Osteocyte (in vitro differentiated cells): ENCODE results near the gene TTC21A. TPM values are rescaled to one million over a fixed set of nuclear protein-coding genes. Genes with fewer than 3 reads are reported as not detected.
A peak's percentile ranks its signal among the peaks of the same experiment; 100 is the strongest.

Source experiments
- DNase-seq: peaks from one replicate; pipeline ENCODE4 v3.0.0; 2021; ENCODE audit warnings: mixed read lengths; ENCODE audit not compliant: unreplicated experiment; ENCODE audit errors: extremely low spot score
- H3K27ac Mint-ChIP-seq: one replicate; pipeline ENCODE4 v1.8.0; 2021; ENCODE audit warnings: mild to moderate bottlenecking, mixed read lengths; ENCODE audit not compliant: unreplicated experiment
- H3K27me3 Mint-ChIP-seq: one replicate; pipeline ENCODE4 v1.8.0; 2021; ENCODE audit warnings: mixed read lengths; ENCODE audit not compliant: unreplicated experiment
- H3K36me3 Mint-ChIP-seq: one replicate; pipeline ENCODE4 v1.8.0; 2021; ENCODE audit warnings: mixed read lengths; ENCODE audit not compliant: unreplicated experiment
- H3K4me1 Mint-ChIP-seq: one replicate; pipeline ENCODE4 v1.8.0; 2021; ENCODE audit warnings: mixed read lengths; ENCODE audit not compliant: unreplicated experiment
- H3K4me3 Mint-ChIP-seq: one replicate; pipeline ENCODE4 v1.8.0; 2021; ENCODE audit warnings: mild to moderate bottlenecking, moderate library complexity, mixed read lengths; ENCODE audit not compliant: unreplicated experiment
- H3K9me3 Mint-ChIP-seq: one replicate; pipeline ENCODE4 v1.8.0; 2021; ENCODE audit warnings: mixed read lengths; ENCODE audit not compliant: unreplicated experiment
- total RNA-seq: library from RNA; stranded (reverse); gene quantifications from 2 replicates; pipeline ENCODE4 v1.2.1, GENCODE V29; 2021
- TF ChIP-seq, protein P1 (sequence below): fragments of 200-600 bp; sonication (generic); IDR thresholded peaks from 2 replicates; pipeline ENCODE4 v1.5.0; 2021; ENCODE audit warnings: antibody characterized with exemption, mild to moderate bottlenecking, moderate library complexity

TTC21A gene
- total RNA-seq, 1 donor from 2014 or later, result 10.3 TPM

- Mint-ChIP-seq H3K27me3 (no peaks in the 10 kb centered on the region), H3K4me3 (no peak overlapping the region), H3K36me3 (peaks cover 16% of the 10 kb centered on the region), H3K27ac (no peak overlapping the region), H3K9me3 (no peaks in the 10 kb centered on the region), H3K4me1 (peaks cover 23% of the 10 kb centered on the region)
- DNase-seq, result no peak
- TF ChIP-seq, protein P1, sequence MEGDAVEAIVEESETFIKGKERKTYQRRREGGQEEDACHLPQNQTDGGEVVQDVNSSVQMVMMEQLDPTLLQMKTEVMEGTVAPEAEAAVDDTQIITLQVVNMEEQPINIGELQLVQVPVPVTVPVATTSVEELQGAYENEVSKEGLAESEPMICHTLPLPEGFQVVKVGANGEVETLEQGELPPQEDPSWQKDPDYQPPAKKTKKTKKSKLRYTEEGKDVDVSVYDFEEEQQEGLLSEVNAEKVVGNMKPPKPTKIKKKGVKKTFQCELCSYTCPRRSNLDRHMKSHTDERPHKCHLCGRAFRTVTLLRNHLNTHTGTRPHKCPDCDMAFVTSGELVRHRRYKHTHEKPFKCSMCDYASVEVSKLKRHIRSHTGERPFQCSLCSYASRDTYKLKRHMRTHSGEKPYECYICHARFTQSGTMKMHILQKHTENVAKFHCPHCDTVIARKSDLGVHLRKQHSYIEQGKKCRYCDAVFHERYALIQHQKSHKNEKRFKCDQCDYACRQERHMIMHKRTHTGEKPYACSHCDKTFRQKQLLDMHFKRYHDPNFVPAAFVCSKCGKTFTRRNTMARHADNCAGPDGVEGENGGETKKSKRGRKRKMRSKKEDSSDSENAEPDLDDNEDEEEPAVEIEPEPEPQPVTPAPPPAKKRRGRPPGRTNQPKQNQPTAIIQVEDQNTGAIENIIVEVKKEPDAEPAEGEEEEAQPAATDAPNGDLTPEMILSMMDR, result no peak
These were observed 32.0 kb downstream of the TTC21A start for GRCh38 chr3:39139442-39139841.

DNA sequence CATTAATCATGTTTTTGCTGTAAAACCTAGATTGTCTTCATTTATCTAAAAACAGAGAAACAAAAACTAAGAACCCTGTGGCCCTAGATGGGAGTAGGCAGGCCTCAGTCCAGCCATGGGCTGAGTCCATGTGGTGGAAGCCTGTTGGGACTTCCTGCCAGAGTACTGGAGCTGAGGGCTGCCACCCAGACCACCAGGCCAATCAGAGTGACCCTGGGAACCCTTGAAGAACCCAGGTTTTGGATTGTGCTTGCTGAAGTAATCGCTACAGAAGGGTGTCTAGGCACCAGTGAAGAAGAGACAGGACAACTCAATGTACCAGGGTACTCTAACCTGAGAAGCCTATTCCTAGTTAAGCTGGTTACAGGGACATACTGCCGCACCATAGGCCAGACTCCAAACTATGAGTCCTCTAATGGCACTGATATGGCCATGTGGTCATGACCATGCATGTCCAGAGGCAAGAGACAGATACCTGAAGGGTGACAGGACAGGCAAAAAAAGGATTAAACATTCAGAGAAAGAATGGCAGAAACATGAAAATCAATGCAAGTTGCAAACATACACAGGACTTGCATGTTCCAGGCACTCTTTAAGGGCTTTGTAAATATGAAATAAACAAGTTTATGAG is 33.0 kb downstream of the TTC21A start:
- H3K4me1 Mint-ChIP-seq, result peaks cover 28% of the 10 kb centered on the region
- no peaks in the 10 kb centered on the region for H3K9me3 Mint-ChIP-seq
- H3K27me3 Mint-ChIP-seq, result no peaks in the 10 kb centered on the region
- peak overlapping the region; percentile 39 for H3K27ac Mint-ChIP-seq
- no peak for DNase-seq
- peaks cover 25% of the 10 kb centered on the region for H3K36me3 Mint-ChIP-seq
- TF ChIP-seq, protein P1, result no peak
- no peak overlapping the region for H3K4me3 Mint-ChIP-seq

GRCh38 chr3:39141171-39141995 is 33.9 kb downstream of the TTC21A start:
- Mint-ChIP-seq H3K4me3 (no peak overlapping the region), H3K27me3 (no peaks in the 10 kb centered on the region), H3K9me3 (no peaks in the 10 kb centered on the region), H3K36me3 (peaks cover 29% of the 10 kb centered on the region), H3K4me1 (peaks cover 37% of the 10 kb centered on the region), H3K27ac (peak overlapping the region; percentile 39)
- DNase-seq, result no peak
- TF ChIP-seq, protein P1, result no peak

DNA sequence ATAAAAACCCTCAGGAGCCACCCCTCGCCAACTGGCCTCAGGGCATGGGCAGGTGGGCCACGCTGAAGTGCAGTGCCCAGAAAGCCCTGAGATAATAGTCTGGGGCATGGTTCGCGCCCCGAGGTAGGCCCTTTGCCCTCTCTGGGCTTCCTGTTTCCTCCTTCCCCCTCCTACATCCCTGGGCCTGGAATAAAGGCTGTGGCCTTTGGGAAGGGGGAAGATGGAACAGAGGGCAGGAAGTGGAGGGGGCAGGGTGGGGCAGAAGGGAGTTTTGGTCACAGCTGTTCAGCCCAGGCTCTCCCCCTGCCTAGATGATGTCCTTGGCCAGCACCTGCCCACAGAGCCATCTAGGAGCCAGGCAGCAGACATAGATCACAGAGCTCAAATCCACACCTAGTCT is 34.6 kb downstream of the TTC21A start:
- Mint-ChIP-seq H3K4me3 (no peak overlapping the region), H3K9me3 (no peaks in the 10 kb centered on the region), H3K27ac (peak overlapping the region; percentile 21), H3K27me3 (no peaks in the 10 kb centered on the region), H3K4me1 (peaks cover 44% of the 10 kb centered on the region), H3K36me3 (peaks cover 29% of the 10 kb centered on the region)
- DNase-seq, result no peak
- TF ChIP-seq, protein P1, result no peak
